ENCODE measurements around the gene HTR3C.
"Not testable (repeated sequence)": the region's sequence is repeated elsewhere in the genome, so short reads cannot be mapped to it uniquely, and the experiment has no call there.

HTR3C gene

GRCh38 chr3:184066211-184066610 is 13.4 kb downstream of the HTR3C start:
- H3K4me3 ChIP-seq (ENCODE audit: low read depth, low read length): no peak overlapping the region
- POLR2A ChIA-PET: no interaction called here
- TF ChIP-seq CTCF (IDR thresholded peaks at IDR 0.05; ENCODE audit: insufficient read depth, low read length, missing control alignments): no peak
- CTCF ChIA-PET: interaction anchor here (1.3 kb wide), 1 partner anchor 10 kb away, joined by 3 read pairs; no protein-coding TSS in a partner anchor
- DNase-seq (ENCODE audit: low read depth, low spot score): no peak

- H3K4me3 ChIP-seq (ENCODE audit: low read depth, low read length): no peak overlapping the region
- DNase-seq (ENCODE audit: low read depth, low spot score): no peak
- no peak for TF ChIP-seq CTCF (IDR thresholded peaks at IDR 0.05; ENCODE audit: insufficient read depth, low read length, missing control alignments)
- ChIA-PET POLR2A (no interaction called here), CTCF (interaction anchor here (1.0 to 1.6 kb wide), 4 partner anchors 10 to 50 kb away, joined by 3 to 4 read pairs (median 3); partner anchors contain the start of gene ABCC5)
Observed at GRCh38 chr3:184067573-184068055, 14.8 kb downstream of the HTR3C start.

- POLR2A ChIA-PET: no interaction called here
- no peak for TF ChIP-seq CTCF (IDR thresholded peaks at IDR 0.05; ENCODE audit: insufficient read depth, low read length, missing control alignments)
- CTCF ChIA-PET: interaction anchor here (1.0 to 1.6 kb wide), 3 partner anchors 11 to 50 kb away, joined by 3 to 4 read pairs (median 3); partner anchors contain the start of gene ABCC5
- no peak overlapping the region for H3K4me3 ChIP-seq (ENCODE audit: low read depth, low read length)
- DNase-seq (ENCODE audit: low read depth, low spot score): no peak
Observed at GRCh38 chr3:184068344-184068743, 15.5 kb downstream of the HTR3C start.

GRCh38 chr3:184071142-184071541 is 18.3 kb downstream of the HTR3C start:
- DNase-seq (ENCODE audit: low read depth, low spot score); CTCF ChIA-PET; POLR2A ChIA-PET; H3K4me3 ChIP-seq (ENCODE audit: low read depth, low read length): not testable (repeated sequence)

- ChIA-PET CTCF (no interaction called here), POLR2A (no interaction called here)
- DNase-seq (ENCODE audit: low read depth, low spot score): no peak
- no peak overlapping the region for H3K4me3 ChIP-seq (ENCODE audit: low read depth, low read length)
- TF ChIP-seq CTCF (IDR thresholded peaks at IDR 0.05; ENCODE audit: insufficient read depth, low read length, missing control alignments): no peak
Observed at GRCh38 chr3:184073621-184074020, 20.8 kb downstream of the HTR3C start.

- no peak for TF ChIP-seq CTCF (IDR thresholded peaks at IDR 0.05; ENCODE audit: insufficient read depth, low read length, missing control alignments)
- DNase-seq (ENCODE audit: low read depth, low spot score): no peak
- ChIA-PET CTCF (no interaction called here), POLR2A (no interaction called here)
- no peak overlapping the region for H3K4me3 ChIP-seq (ENCODE audit: low read depth, low read length)
Observed at GRCh38 chr3:184075901-184076300, 23.1 kb downstream of the HTR3C start.

- CTCF ChIA-PET: no interaction called here
- no peak for DNase-seq (ENCODE audit: low read depth, low spot score)
- H3K4me3 ChIP-seq (ENCODE audit: low read depth, low read length): no peak overlapping the region
- no peak for TF ChIP-seq CTCF (IDR thresholded peaks at IDR 0.05; ENCODE audit: insufficient read depth, low read length, missing control alignments)
- POLR2A ChIA-PET: no interaction called here
Observed at GRCh38 chr3:184077881-184078280, 25.0 kb downstream of the HTR3C start.

Measured in AG04449 (cell line).